Panc1 (cell line): ENCODE results near the gene MEIS1. TPM values are rescaled to one million over a fixed set of nuclear protein-coding genes. Genes with fewer than 3 reads are reported as not detected.

Experiments
- ATAC-seq: fragments of 200-7000 bp; cut with Tn5 transposase; 2 replicates; pipeline ENCODE4 v1.9.1; 2020; ENCODE audit warnings: mild to moderate bottlenecking, moderate library complexity
- BruUV-seq: library from RNA; stranded (reverse); fragments of 400-500 nt; replicated peaks from 2 replicates; lab custom pipeline; 2021; lab: Mats Ljungman, UMichigan
- CTCF ChIA-PET: fragments of 300-600 bp; sonication (Branson Sonifier 250); formaldehyde crosslinking; loops from one replicate; lab custom pipeline; 2022; ENCODE audit warnings: antibody characterized with exemption; lab: Charles Lee
- POLR2A ChIA-PET: fragments of 300-600 bp; sonication (Branson Sonifier 250); formaldehyde crosslinking; loops from one replicate; lab custom pipeline; 2022; ENCODE audit warnings: antibody characterized with exemption; lab: Charles Lee
- DNase-seq: peaks from one replicate; pipeline ENCODE4 v3.0.0-alpha.2; 2010; ENCODE audit warnings: low read depth, low spot score
- H3K27ac ChIP-seq: 2 replicates; pipeline ENCODE4 v1.5.1; 2011; ENCODE audit warnings: mild to moderate bottlenecking, low read length, inconsistent platforms
- H3K27me3 ChIP-seq: fragments of 200-500 bp; sonication (Bioruptor generic); 2 replicates; pipeline ENCODE4 v1.6.0; 2014; ENCODE audit warnings: low read length, inconsistent platforms; ENCODE audit not compliant: control insufficient read depth, insufficient read depth
- H3K36me3 ChIP-seq: fragments of 200-500 bp; sonication (Bioruptor generic); 2 replicates; pipeline ENCODE4 v1.5.1; 2014; ENCODE audit warnings: inconsistent platforms, mild to moderate bottlenecking, low read length, moderate library complexity; ENCODE audit not compliant: control insufficient read depth, insufficient read depth
- H3K4me1 ChIP-seq: 2 replicates; pipeline ENCODE4 v1.5.1; 2011; ENCODE audit warnings: inconsistent platforms, mild to moderate bottlenecking, low read length, moderate library complexity; ENCODE audit not compliant: control insufficient read depth, insufficient read depth
- H3K4me3 ChIP-seq, 2 experiments: 2 replicates each; pipeline ENCODE4 v1.5.1; 2011 to 2012; ENCODE audit warnings: low read depth in 2 of 2, low read length in 2 of 2, mild to moderate bottlenecking in 2 of 2, inconsistent platforms in 1 of 2, moderate library complexity in 1 of 2
- H3K9me3 ChIP-seq: fragments of 200-500 bp; sonication (Bioruptor generic); 2 replicates; pipeline ENCODE4 v1.5.1; 2014; ENCODE audit warnings: low read depth, mild to moderate bottlenecking, inconsistent platforms, low read length, moderate library complexity; ENCODE audit not compliant: control insufficient read depth, insufficient read depth
- CTCF ChIP-seq: fragments of 450-650 bp; IDR thresholded peaks from 2 replicates; pipeline ENCODE4 v1.5.1; 2017; ENCODE audit warnings: mild to moderate bottlenecking
- POLR2AphosphoS5 ChIP-seq: IDR thresholded peaks from 2 replicates; pipeline ENCODE4 v1.6.1; 2012; ENCODE audit warnings: mild to moderate bottlenecking, low read depth, low read length, moderate library complexity
- REST ChIP-seq, 2 experiments: IDR thresholded peaks; 2 replicates each; pipeline ENCODE4 v1.6.1; 2011 to 2012; ENCODE audit warnings: low read depth in 2 of 2, control low read depth in 1 of 2, low read length in 1 of 2, mild to moderate bottlenecking in 1 of 2, moderate library complexity in 1 of 2; ENCODE audit not compliant: insufficient read depth in 1 of 2
- SIN3A ChIP-seq: IDR thresholded peaks from 2 replicates; pipeline ENCODE4 v1.6.1; 2012; ENCODE audit warnings: low read depth, mild to moderate bottlenecking, low read length, moderate library complexity, borderline replicate concordance; ENCODE audit not compliant: insufficient read depth
- TCF7L2 ChIP-seq: IDR thresholded peaks from 2 replicates; pipeline ENCODE4 v1.6.1; 2011; ENCODE audit warnings: mild to moderate bottlenecking, low read depth, low read length, inconsistent platforms
- in situ Hi-C: cut with HindIII; loops from 2 replicates; pipeline ENCODE4 v1.10.0; 2016; ENCODE audit warnings: low sequenced_read_pairs, low pct_unique_long_range_greater_than_20kb
- intact Hi-C: fragments of 100-400 bp; cut with micrococcal nuclease; formaldehyde crosslinking; loops from one replicate; pipeline ENCODE4 v1.10.0; 2022; ENCODE audit not compliant: unreplicated experiment
- total RNA-seq: library from RNA; stranded (reverse); gene quantifications from one replicate; pipeline ENCODE4 v1.2.1, GENCODE V29; 2021; ENCODE audit not compliant: unreplicated experiment

Gene MEIS1
- total RNA-seq, 1 experiment from 2014 or later: 2.0 TPM

GRCh38 chr2:66440708-66441497, 6.0 kb downstream of the MEIS1 start:
- peaks cover 21% of the 10 kb centered on the region for H3K27me3 ChIP-seq
- BruUV-seq: no TSS peak
- POLR2A ChIA-PET: no interaction called here
- intact Hi-C loops: no loop called here
- TF ChIP-seq TCF7L2 (no peak), POLR2AphosphoS5 (no peak), CTCF (no peak), SIN3A (no peak), REST (IDR thresholded peaks at IDR 0.05; ENCODE audit: insufficient read depth in 1 of 2, low read depth in 2 of 2, low read length in 1 of 2) (no peak)
- DNase-seq (no peak), ATAC-seq (no peak)
- H3K9me3 ChIP-seq: no peaks in the 10 kb centered on the region
- H3K36me3 ChIP-seq: no peaks in the 10 kb centered on the region
- H3K4me3 ChIP-seq: no peak overlapping the region
- CTCF ChIA-PET: no interaction called here
- in situ Hi-C loops: no loop called here
- peaks cover 6% of the 10 kb centered on the region; the same call in 1 of the 2 replicates for H3K4me1 ChIP-seq
- no peak overlapping the region for H3K27ac ChIP-seq

- in situ Hi-C loops (no loop called here), intact Hi-C loops (no loop called here)
- peaks cover 6% of the 10 kb centered on the region; the same call in 1 of the 2 replicates for H3K4me1 ChIP-seq
- ChIA-PET CTCF (no interaction called here), POLR2A (no interaction called here)
- H3K27ac ChIP-seq: no peak overlapping the region
- DNase-seq: no peak
- ATAC-seq: no peak
- no peak overlapping the region for H3K4me3 ChIP-seq
- no peak for TF ChIP-seq POLR2AphosphoS5
- TF ChIP-seq REST (IDR thresholded peaks at IDR 0.05; ENCODE audit: insufficient read depth in 1 of 2, low read depth in 2 of 2, low read length in 1 of 2): no peak
- no peak for TF ChIP-seq SIN3A
- no peak for TF ChIP-seq TCF7L2
- TF ChIP-seq CTCF: no peak
- H3K9me3 ChIP-seq: no peaks in the 10 kb centered on the region
- no peaks in the 10 kb centered on the region for H3K36me3 ChIP-seq
- H3K27me3 ChIP-seq: peaks cover 17% of the 10 kb centered on the region
- no TSS peak for BruUV-seq
Observed at GRCh38 chr2:66441581-66442320, 6.8 kb downstream of the MEIS1 start.
